OCI-LY7 (cell line): ENCODE results near the gene YTHDC1. TPM values are rescaled to one million over a fixed set of nuclear protein-coding genes. Genes with fewer than 3 reads are reported as not detected.

Experiments
- Bru-seq: library from RNA; stranded (reverse); fragments of 400-500 nt; gene quantifications from one replicate; lab custom pipeline; 2021; lab: Mats Ljungman, UMichigan
- BruChase-seq, 2 experiments: library from RNA; stranded (reverse); fragments of 400-500 nt; gene quantifications; one replicate each; lab custom pipeline; 2021; lab: Mats Ljungman, UMichigan
- BruUV-seq: library from RNA; stranded (reverse); fragments of 400-500 nt; replicated peaks from 2 replicates; lab custom pipeline; 2021; lab: Mats Ljungman, UMichigan
- CTCF ChIA-PET: fragments of 300-600 bp; sonication (Branson Sonifier 250); formaldehyde crosslinking; loops from one replicate; lab custom pipeline; 2022; ENCODE audit warnings: antibody characterized with exemption; ENCODE audit not compliant: unreplicated experiment; lab: Charles Lee
- POLR2A ChIA-PET: fragments of 300-600 bp; sonication (Branson Sonifier 250); formaldehyde crosslinking; loops from one replicate; lab custom pipeline; 2022; ENCODE audit warnings: antibody characterized with exemption; lab: Charles Lee
- DNase-seq: peaks from one replicate; pipeline ENCODE4 v3.0.0-alpha.2; 2015; ENCODE audit warnings: low spot score
- H2AFZ ChIP-seq: fragments of 200-600 bp; sonication (generic), shearing (Covaris generic); 2 replicates; pipeline ENCODE4 v1.6.1; 2014; ENCODE audit warnings: mild to moderate bottlenecking, antibody characterized with exemption, low read length, moderate library complexity
- H3K27ac ChIP-seq: fragments of 200-600 bp; sonication (generic); 2 replicates; pipeline ENCODE4 v1.5.1; 2014; ENCODE audit warnings: mixed run types, low read depth, mild to moderate bottlenecking, moderate library complexity, low read length, inconsistent platforms; ENCODE audit not compliant: poor library complexity, severe bottlenecking
- H3K36me3 ChIP-seq: fragments of 200-600 bp; sonication (generic); 2 replicates; pipeline ENCODE4 v1.6.1; 2014; ENCODE audit warnings: mild to moderate bottlenecking, antibody characterized with exemption, low read length, moderate library complexity, mixed read lengths; ENCODE audit not compliant: insufficient read depth
- H3K4me1 ChIP-seq: fragments of 200-600 bp; sonication (generic); 2 replicates; pipeline ENCODE4 v1.5.1; 2014; ENCODE audit warnings: mild to moderate bottlenecking, low read length; ENCODE audit not compliant: insufficient read depth, poor library complexity, severe bottlenecking
- H3K4me2 ChIP-seq: fragments of 200-600 bp; sonication (generic); 2 replicates; pipeline ENCODE4 v1.6.1; 2014; ENCODE audit warnings: mild to moderate bottlenecking, low read length
- H3K4me3 ChIP-seq: fragments of 200-600 bp; sonication (generic); 2 replicates; pipeline ENCODE4 v1.5.1; 2014; ENCODE audit warnings: mild to moderate bottlenecking, low read depth, low read length; ENCODE audit not compliant: poor library complexity, severe bottlenecking
- H3K79me2 ChIP-seq: fragments of 200-600 bp; sonication (generic); 2 replicates; pipeline ENCODE4 v1.6.1; 2016; ENCODE audit warnings: low read depth, mild to moderate bottlenecking, low read length, moderate library complexity, mixed read lengths; ENCODE audit not compliant: insufficient read depth
- H3K9me2 ChIP-seq: fragments of 200-600 bp; sonication (generic); 2 replicates; pipeline ENCODE4 v1.6.1; 2016; ENCODE audit warnings: mild to moderate bottlenecking, low read length, mixed read lengths; ENCODE audit not compliant: insufficient read depth
- H3K9me3 ChIP-seq: fragments of 200-600 bp; sonication (generic); 2 replicates; pipeline ENCODE4 v1.6.1; 2014; ENCODE audit warnings: mild to moderate bottlenecking, mixed run types, low read length, mixed read lengths
- H4K20me1 ChIP-seq: fragments of 200-600 bp; sonication (generic); 2 replicates; pipeline ENCODE4 v1.6.1; 2014; ENCODE audit warnings: mild to moderate bottlenecking, antibody characterized with exemption, low read length, moderate library complexity, mixed read lengths; ENCODE audit not compliant: insufficient read depth
- CTCF ChIP-seq: fragments of 200-600 bp; sonication (generic); conservative IDR thresholded peaks from 2 replicates; pipeline ENCODE4 v1.5.1; 2014; ENCODE audit warnings: mild to moderate bottlenecking, antibody characterized with exemption, low read length, moderate library complexity, mixed read lengths
- EZH2phosphoT487 ChIP-seq: fragments of 200-600 bp; sonication (generic); IDR thresholded peaks from 2 replicates; pipeline ENCODE4 v1.6.1; 2018; ENCODE audit warnings: low read depth, borderline replicate concordance, mild to moderate bottlenecking, mixed run types, antibody characterized with exemption, low read length, moderate library complexity, mixed read lengths
- intact Hi-C: fragments of 100-400 bp; cut with micrococcal nuclease; formaldehyde crosslinking; loops from one replicate; pipeline ENCODE4 v1.10.0; 2022; ENCODE audit not compliant: unreplicated experiment
- long read RNA-seq: library from polyadenylated mRNA; stranded (forward); transcript quantifications from one replicate; pipeline ENCODE4 v2.0.0, GENCODE V29; 2022
- total RNA-seq, 2 experiments: library from RNA; depleted of rRNA in 1 of 2; stranded (reverse); fragments of >200 nt in 1 of 2; shearing (Covaris generic) in 1 of 2; gene quantifications; 2 replicates each; pipeline ENCODE4 v1.2.3, GENCODE V29; 2014 to 2022

YTHDC1 gene
- 62.4 and 65.3 TPM in 2 replicates for total RNA-seq (2014; rRNA removed; shearing (Covaris generic))
- 93.0 and 102 TPM in 2 replicates for total RNA-seq (2022)
- percentile 96 among the genes with signal in this experiment for Bru-seq, nascent RNA
- percentile 84 among the genes with signal in this experiment for BruChase-seq, experiment 1, labeled RNA remaining after a 6-hour chase
- BruChase-seq, experiment 2, labeled RNA remaining after a 2-hour chase: percentile 92 among the genes with signal in this experiment
- long read RNA-seq, full-length matches to known transcripts: 12 of 32 reads
- long read RNA-seq, partial matches to known transcripts: 15 of 32 reads
- long read RNA-seq, other reads (novel, unspliced or antisense): 5 of 32 reads

- peak; percentile 95 for DNase-seq
- POLR2A ChIA-PET: interaction anchor here (0.6 to 1.1 kb wide), 3 partner anchors 12 to 43 kb away, joined by 3 to 4 read pairs (median 3); no protein-coding TSS in a partner anchor
- H3K79me2 ChIP-seq: peaks cover 49% of the 10 kb centered on the region
- H2AFZ ChIP-seq: peak within 1 kb of the TSS; percentile 92
- CTCF ChIA-PET: no interaction called here
- H3K9me3 ChIP-seq: no peaks in the 10 kb centered on the region
- H4K20me1 ChIP-seq: peaks cover 33% of the 10 kb centered on the region
- H3K9me2 ChIP-seq: no peaks in the 10 kb centered on the region
- no peak for TF ChIP-seq CTCF
- TF ChIP-seq EZH2phosphoT487: no peak
- peaks cover 42% of the 10 kb centered on the region for H3K36me3 ChIP-seq
- peak within 1 kb of the TSS; percentile 86 for H3K4me2 ChIP-seq
- H3K4me1 ChIP-seq: peaks cover 16% of the 10 kb centered on the region
- intact Hi-C loops: loop anchor here (10.0 kb wide), 1 partner anchor 805 kb away; the partner anchor contains the start of gene CENPC
- H3K4me3 ChIP-seq: peak within 1 kb of the TSS; percentile 95
- peak within 1 kb of the TSS; percentile 70 for H3K27ac ChIP-seq
- no TSS peak for BruUV-seq
These were observed at the start of gene YTHDC1 for GRCh38 chr4:68349649-68350360. Gene YTHDC1, minus strand, starts transcription at chr4:68350090. Its CDS starts 337 bp downstream, at chr4:68349753.

- ChIA-PET POLR2A (interaction anchor here (0.6 kb wide), 1 partner anchor 32 kb away, joined by 7 read pairs; no protein-coding TSS in a partner anchor), CTCF (no interaction called here)
- Histone ChIP-seq H3K36me3 (no peaks in the 10 kb centered on the region), H3K4me3 (no peak overlapping the region), H3K27ac (no peak overlapping the region), H3K9me2 (no peaks in the 10 kb centered on the region), H3K4me2 (no peak overlapping the region), H4K20me1 (no peaks in the 10 kb centered on the region), H2AFZ (no peak overlapping the region), H3K79me2 (no peaks in the 10 kb centered on the region), H3K9me3 (no peaks in the 10 kb centered on the region), H3K4me1 (no peaks in the 10 kb centered on the region)
- no peak for DNase-seq
- intact Hi-C loops: no loop called here
- TF ChIP-seq CTCF (no peak), EZH2phosphoT487 (no peak)
- no TSS peak for BruUV-seq
These were observed 49.4 kb upstream of the YTHDC1 start for GRCh38 chr4:68399306-68399705.
